Hepatocyte (in vitro differentiated cells): ENCODE results near the gene NRXN2.

Experiments used
- EZH2 ChIP-seq: fragments of 200-600 bp; sonication (generic); IDR thresholded peaks from 2 replicates; pipeline ENCODE4 v1.6.1; 2016; ENCODE audit warnings: antibody characterized with exemption, mild to moderate bottlenecking, borderline replicate concordance
- EZH2phosphoT487 ChIP-seq: fragments of 200-600 bp; sonication (generic); IDR thresholded peaks from one replicate; pipeline ENCODE4 v1.6.1; 2018; ENCODE audit warnings: antibody characterized with exemption, mild to moderate bottlenecking, low read depth, moderate library complexity; ENCODE audit not compliant: unreplicated experiment, severe bottlenecking
- TF ChIP-seq, protein P1 (sequence below): fragments of 200-600 bp; sonication (generic); IDR thresholded peaks from 2 replicates; pipeline ENCODE4 v1.5.1; 2016; ENCODE audit warnings: antibody characterized with exemption, mild to moderate bottlenecking; ENCODE audit not compliant: poor library complexity

- TF ChIP-seq EZH2phosphoT487 (no peak), EZH2 (no peak)
- TF ChIP-seq, protein P1, sequence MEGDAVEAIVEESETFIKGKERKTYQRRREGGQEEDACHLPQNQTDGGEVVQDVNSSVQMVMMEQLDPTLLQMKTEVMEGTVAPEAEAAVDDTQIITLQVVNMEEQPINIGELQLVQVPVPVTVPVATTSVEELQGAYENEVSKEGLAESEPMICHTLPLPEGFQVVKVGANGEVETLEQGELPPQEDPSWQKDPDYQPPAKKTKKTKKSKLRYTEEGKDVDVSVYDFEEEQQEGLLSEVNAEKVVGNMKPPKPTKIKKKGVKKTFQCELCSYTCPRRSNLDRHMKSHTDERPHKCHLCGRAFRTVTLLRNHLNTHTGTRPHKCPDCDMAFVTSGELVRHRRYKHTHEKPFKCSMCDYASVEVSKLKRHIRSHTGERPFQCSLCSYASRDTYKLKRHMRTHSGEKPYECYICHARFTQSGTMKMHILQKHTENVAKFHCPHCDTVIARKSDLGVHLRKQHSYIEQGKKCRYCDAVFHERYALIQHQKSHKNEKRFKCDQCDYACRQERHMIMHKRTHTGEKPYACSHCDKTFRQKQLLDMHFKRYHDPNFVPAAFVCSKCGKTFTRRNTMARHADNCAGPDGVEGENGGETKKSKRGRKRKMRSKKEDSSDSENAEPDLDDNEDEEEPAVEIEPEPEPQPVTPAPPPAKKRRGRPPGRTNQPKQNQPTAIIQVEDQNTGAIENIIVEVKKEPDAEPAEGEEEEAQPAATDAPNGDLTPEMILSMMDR = no peak
Measured at GRCh38 chr11:64711956-64712362, 11.0 kb downstream of the NRXN2 start.
